Central memory CD4-positive, alpha-beta T cell (primary cell): Measurements from ENCODE around the gene ARHGEF33.

Experiments used
- DNase-seq: peaks from one replicate; pipeline ENCODE4 v3.0.0; 2022

The ARHGEF33 gene

DNA sequence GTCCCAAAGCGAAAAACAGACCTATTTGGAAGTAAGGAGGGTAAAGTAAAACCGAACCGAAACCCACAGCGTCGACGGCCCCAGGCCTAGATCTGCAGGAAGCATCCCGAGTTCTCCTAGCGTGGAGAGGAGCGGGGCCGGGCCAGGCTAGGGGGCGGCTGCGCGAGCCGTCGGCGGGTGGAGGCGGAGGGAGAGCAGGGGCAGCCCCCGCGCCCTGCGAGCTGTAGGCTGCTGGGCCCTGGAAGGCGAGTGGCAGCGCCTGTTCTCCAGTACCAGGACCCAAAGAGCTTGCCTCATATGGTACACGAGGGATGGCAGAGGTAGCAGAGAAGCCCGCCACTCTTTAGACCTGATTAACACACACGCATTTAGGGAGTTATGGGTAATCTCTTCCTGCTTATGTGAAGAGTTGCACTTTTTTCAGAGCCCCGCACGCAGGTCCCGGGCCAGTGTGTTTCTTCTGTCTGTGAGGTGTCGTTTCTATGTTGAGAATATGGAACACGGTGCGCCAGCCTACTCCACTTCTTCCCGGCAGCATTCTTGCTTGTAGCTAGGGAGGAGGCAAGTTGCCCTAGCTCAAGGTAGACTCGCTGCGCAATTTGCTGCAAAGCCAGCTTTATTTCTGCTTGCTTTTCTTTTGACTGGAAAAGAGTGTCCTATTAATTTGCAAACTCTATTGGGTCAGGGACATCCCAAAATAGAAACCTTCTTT lies 71.1 kb downstream of the ARHGEF33 start:
- DNase-seq, result no peak

DNA sequence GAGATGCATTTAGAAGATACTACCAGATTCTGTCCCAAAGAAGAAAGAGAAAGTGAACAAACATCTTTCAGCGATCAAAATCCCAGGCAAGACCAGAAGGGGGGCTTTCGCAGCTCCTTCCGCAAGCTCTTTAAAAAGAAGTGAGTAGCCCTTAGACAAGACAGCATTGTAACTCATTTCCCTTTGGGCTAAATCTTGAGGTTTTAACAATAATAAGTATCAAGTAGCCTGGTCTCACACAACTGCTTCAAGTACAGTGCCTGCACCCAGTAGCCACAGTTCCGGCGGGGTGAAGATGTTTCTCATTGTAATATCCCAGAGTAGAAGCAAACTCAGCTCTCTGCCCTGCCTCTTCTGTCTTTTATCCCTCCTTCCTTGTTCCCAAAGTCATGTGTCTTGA lies 76.3 kb downstream of the ARHGEF33 start:
- no peak for DNase-seq

DNA sequence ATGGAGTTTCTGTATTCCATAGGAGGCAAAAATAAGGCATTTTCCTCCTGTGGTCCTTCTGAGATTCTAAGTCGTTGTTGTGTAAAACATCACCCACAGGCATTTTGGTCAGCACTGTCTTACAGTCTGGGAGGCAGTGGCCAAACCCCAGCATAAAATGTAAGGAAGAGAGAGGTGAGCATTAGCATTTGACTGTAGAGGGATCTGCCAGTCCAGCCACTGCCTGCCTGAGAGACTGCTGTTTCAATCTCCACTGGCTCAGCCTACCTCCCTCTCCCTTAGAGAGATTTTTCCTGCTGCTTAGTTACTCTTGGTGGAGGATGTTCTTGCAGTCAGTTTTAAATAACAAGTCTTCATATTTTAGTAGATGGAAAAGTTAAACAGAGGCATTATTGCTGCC lies 77.0 kb downstream of the ARHGEF33 start:
- no peak for DNase-seq

DNA sequence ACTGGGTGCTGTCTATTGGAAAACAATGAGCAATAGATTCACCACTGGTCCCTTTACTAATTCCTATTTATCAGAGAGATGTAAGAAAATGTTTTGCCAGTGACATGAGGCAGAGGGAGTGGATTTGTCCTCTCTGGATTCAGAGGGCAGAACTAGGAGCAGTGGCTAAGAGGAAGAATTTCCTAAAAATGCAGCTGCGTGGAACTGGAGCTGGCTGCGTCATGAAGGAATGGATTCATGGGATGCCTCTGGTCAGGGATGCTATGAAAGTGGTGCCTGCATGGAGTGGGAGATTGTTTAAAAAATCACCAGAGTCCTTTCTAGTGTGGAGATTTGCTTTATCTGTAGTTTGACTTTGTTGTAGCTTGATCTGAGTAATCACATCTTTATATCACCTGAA lies 78.3 kb downstream of the ARHGEF33 start:
- no peak for DNase-seq

DNA sequence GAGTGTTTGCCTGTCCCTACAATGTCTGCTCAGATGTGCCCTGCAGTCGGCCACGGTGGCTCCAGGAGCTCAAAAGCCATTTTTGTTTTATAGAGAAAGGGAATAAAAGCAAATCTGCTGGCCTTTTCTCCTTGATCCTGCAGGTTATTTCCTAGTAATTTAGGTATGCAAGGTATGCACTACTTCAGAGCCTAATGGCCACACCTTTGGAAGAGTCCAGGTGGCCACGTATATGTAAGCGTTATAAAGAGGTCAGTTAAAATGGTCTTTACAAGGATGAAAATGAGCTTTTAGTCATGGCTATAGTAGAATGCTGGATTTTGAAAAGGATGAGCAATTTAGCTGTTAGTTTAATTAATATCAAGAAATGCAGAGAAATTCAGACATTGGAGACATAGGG lies 81.7 kb downstream of the ARHGEF33 start:
- DNase-seq, result no peak

DNA sequence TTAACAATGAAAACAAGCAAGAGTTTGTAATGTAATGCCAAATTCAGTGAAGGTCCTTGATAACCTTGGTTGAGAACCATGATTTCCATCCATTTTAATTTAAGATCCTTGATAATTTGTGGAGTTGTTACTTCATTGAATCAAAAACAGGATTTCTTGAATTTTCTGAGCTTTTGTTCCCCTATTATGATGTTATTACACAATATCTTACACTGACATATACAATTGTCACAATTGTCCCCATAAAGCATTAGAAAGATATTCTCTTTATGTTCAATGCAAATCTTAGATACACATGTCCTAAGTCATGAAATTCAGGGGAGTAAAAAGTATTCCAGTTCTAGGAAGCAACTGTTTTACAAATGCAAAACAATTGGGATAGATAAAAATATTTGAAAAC lies 83.6 kb downstream of the ARHGEF33 start:
- no peak for DNase-seq

DNA sequence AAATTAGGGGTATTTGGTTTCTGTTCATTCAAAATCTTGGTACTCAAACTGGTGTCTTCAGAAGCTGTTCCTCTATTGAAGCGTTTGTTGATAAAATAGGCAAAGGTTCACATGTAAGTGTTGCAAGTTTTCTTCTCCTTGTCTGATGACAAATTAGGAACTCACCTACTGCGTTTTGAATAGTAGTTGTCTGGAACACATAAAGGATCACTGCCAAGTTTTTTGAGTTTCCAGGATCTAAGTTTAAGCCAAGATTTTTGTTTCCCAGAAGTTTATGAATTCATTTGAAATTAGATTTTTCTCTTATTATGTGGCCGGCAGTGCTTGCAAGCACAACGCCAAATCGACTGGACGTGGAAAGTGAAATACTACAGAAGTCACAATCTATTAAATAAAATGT lies 85.4 kb downstream of the ARHGEF33 start:
- DNase-seq, result no peak

DNA sequence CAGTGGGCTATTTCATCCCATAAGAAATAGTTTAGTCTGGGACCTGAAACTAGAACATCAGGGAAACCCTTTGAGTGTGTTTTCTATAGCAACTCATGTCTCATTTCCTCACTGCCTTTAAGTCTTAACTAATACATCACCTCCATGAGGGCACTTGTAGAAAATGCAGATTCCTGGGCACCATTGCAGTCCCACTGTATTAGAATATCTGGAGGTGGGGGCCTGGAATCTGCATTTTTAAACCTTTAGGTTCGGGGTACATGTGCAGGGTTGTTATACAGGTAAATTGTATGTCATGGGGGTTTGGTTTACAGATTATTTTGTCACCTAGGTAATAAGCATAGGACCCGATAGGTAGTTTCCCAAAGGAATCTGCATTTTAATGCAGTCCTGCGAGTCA lies 87.4 kb downstream of the ARHGEF33 start:
- DNase-seq, result no peak

DNA sequence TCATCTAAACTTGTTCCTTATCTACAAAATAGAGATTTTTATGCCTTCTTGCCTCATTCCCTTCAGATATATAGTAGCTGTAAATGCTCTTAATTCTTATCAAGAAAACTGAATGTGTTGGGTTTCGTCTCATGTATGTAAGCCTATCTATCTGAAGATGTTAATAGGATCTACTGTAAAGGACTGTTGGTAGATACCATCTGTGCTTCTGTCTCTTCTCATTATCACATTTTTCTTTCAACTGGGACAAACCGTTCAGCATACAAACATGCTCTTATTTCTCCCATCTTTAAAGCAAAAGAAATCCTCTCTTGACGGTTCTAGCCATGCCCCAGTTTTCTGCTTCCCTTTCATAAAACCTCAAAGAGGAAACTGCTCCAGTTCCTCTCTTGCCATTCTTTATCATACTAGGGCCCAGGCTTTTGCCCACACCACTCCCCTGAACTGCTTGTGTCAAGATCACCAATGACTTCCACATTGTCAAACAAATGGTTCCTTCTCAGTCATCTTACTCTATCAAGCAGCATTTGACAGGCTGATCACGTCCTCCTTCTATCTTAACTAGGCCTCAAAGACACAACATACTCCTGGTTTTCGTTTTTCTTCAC lies 88.7 kb downstream of the ARHGEF33 start:
- DNase-seq, result no peak

DNA sequence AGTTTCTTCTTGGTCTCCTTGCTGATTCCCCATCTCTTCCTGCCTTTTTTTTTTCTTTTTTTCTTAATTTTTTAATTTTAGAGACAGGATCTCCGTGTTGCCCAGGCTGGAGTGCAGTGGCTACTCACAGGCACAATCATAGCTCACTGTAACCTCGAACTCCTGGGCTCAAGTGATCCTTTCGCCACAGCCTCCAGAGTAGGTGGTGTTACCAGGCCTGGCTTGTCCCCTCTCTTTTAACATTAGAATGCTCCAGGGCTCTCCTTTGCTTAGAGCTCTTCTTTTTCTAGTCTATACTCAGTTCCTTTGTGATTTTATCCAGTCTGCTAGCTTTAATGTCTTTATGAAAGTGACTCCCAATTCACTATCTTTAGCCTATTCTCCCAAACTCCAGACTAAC lies 89.2 kb downstream of the ARHGEF33 start:
- no peak for DNase-seq

DNA sequence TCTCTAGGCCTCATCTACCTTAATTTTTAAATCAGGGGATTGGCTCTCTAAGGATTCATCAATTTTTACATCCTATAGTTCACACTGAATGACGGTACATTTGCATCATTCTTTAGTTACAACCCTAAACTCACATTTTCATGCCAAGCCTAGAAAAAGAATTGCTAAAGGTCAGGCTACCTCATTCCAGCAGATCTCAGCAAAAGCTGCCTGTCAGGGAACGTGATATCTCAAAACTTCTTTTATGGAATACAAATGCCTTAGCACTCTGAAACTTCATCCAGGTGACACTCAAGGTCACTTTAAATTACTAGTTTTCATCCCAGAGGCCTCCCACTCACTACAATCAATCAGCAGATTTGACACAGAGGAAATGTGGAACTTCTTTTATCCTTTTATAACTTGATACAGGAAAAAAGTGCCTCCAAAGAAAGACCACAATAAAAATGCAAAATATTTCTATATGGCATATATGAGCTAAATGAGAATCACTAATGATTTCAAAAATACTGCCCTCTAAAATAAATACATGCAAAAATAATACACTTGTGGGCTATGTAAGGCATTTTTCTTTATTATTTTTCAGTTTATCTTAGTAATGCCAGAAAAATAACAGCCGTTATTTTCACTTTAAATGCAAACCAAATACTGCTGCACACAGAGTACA lies 91.5 kb downstream of the ARHGEF33 start:
- no peak for DNase-seq

DNA sequence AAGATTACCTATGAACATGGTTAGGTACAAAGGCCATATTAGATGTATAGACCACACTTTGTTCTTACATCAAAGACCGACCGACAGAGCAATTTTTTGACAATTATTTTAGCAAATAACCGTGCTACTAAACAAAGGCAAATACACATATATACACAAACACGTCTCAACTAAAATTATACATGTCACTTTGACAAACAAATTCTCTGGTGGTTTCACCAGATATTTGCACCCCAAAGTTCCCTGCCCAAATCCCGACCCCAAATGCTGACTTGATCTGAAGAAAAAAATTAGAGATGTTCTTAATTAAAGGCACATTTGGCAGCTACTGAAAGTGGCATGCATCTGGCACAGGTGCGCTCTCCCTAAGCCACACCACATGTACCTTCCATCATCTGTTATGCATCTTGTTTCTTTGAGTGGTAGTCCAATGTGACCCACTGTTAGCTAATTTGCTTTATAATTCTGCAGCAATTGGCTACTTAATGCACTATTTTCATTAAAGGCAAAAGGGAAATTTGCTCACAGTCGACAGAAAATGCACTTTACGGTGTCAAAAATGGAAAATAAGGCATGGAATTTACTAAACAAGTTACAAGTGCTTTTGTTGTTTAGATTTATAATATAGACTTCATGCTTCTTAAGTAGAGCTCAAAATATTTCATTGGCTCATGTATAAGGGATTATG lies 92.1 kb downstream of the ARHGEF33 start:
- no peak for DNase-seq

DNA sequence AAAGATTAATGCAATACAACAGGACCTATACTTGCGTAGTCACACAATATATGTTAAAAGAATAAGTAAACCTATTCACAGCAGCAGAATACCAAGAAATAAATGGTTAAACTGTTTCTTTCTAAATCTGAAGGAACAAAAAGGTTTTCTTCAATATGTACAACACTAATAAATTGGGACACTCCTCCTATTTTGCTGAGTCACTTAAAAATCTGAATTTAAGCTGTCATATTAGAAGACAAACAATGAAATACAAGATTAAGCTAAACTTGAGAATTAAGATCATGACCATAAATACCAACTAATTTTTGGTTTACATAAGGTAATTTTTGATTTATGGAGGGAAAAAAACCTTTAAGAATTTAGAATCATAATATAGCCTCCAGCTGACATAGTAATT lies 92.8 kb downstream of the ARHGEF33 start:
- no peak for DNase-seq

DNA sequence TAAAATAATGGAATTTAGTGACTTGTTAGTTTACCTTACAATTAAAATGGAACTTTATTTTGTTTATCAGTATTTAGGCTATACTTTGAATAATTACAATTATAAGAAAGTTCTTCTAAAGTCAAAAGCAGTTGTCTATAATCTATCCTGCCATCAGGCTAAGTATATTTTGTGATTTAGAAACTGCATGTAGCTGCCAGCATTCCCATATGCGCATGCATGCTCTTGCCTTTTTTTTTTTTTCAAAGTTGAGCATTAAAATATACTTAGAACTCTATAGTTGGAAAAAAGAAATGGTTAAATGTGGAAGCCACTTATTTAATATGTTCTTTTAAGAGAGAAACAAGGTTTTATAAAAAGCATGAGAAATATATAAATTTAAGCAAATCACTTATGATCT lies 99.0 kb downstream of the ARHGEF33 start:
- no peak for DNase-seq

DNA sequence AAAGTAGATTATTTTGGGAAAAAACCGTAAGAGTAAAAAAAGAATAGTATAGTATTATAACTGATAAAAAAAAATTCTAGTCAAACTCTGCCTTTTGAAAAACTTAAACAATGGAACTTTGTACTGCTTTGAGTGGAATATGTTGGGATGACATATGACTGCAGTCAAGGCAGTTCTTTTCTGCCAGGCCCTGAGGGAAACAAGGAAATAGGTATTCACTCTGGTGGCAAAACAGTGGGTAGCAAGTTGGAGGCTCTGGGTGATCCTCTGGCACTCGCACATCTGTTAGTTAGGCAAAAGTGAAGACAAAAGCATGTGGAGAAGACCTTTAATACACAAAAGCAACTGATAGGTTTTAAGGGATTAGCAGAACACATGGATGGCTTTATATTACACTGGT lies 102.2 kb downstream of the ARHGEF33 start:
- DNase-seq, result no peak

DNA sequence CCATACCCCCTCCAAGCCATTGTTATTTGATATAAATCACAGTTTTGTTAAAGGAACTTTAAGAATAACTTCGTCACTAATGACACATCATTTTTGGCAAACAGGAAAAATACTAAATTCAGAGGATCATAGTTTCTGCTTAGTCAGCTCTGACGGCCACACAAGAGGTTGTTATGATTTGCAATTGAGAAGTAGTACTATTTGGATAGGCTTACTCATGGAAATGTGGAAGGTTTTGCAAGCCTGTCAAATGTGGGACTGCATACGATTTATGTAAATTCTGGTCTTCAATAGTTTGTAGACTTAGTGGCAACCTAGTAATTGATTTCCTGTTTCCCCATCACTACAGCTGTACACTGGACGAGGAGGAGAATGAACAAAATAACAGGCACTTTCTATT lies 108.1 kb downstream of the ARHGEF33 start:
- no peak for DNase-seq

DNA sequence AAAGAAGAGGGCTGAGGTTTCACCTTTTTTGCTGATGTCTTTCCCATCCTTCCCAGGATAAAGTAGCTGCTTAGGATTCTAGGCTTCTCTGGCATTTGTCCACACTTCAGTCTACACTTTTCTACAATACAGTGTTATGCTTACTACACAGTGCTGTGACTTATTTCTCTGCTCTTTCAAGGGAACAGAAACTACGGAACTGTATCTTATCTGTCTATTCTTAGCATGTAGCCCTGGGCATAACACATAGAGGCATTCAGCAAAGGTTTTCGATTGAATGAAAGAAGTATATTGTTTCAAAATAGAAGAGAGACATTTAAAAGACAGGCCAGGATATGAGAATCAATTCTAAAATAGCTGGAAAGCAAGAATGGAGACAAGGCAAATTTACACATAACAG lies 110.9 kb downstream of the ARHGEF33 start:
- DNase-seq, result no peak

DNA sequence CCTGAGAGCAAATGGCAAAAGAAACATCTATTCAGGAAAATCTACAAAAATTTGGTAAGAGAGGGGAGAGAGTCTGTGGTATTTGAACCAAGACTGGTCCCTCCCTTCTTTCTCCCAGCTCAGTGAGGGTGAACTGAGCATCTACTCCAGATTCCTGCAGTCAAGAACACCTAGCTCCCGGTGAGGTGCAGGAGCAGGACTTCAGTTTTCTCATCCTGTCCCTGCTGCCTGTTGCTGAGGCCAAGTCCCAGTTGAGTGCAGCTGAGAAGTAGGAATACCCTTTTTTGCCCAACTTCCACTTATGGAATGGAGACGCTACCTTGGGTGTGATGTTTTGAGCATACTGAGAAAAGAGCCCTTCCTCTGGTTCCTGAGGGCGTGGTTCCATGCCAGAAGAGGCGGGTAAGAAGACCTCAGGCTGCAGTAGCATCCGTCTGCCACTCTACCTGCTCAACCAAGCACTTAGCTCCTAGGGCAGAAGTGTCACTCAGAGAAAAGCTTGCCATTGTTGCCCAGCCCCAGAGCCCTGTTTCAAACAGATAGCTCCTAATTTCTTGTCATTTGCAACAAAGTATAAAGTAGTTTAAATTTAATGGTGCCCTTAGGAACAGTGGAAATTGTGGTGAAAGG lies 118.3 kb downstream of the ARHGEF33 start:
- DNase-seq, result no peak

DNA sequence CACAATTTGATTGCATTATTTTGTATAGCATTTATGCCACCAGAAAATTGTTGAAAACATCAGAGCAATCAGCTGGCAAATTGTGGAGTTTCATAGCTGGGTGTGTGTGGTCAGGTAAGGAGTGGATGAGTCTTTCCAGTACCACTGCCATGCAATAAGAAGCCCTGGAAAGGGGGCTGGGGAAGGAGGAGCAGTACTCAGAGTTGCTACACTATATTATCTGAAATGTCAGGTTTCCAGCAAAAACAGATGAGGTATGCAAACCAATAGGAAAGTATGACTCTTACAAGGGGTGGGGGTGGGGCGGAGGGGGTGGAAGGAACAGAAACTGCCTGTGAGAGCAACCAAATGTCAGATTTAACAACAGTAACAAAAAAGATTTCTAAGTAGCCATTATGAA lies 119.0 kb downstream of the ARHGEF33 start:
- DNase-seq, result no peak

DNA sequence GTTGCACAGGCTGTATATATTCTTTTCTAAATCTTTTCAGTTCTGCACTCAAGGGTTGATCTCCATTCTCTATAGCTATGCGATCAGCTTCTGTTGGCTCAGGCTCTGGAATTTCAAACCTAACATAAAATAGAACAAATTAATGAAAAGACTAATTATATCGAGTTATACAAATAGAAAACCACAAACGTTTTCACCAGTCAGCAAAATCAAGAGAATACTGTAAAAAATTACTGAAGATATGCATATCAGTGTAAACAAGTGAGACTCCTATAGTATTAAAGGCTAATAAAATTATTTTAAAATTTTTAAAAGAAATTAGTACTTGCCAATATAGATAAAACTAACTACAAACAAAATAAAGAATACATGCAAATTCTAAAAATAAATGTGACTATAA lies 124.2 kb downstream of the ARHGEF33 start:
- DNase-seq, result no peak

DNA sequence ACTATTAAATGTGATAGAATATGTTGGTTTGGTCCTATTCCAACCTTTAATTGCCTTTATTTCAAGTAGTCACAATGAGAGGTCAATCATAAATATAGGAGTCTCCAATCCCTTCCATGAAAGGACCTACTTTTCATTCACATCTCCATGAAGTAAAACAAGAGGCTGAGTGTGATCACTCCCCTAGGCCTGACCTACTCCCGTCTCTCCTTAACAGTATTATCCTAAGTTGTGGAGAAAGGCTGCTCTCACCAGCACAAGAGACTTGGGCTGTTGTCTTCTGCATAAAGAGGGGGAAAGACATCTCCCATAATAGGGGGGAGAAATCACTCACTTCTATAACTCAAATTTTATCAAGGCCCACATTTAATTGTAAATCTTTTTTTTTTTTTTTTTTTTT lies 125.7 kb downstream of the ARHGEF33 start:
- no peak for DNase-seq

DNA sequence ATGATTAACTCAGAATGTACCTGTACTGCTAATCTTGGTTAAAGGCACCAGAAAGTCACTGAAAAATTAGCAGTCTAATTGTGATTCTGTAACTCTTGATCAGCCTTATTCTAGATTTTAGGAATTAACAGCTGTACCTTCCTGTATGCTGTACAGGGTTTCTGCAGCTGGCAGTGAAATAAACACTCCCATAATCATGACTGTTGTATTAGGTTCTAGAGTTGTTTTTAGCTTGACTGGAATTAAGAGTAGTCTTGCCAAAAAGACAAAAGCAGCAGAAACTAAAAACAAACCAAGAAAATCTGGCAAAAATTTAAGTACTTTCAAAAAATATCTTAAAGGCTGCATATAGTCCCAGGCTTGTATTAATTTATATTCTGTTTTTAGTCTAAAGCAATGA lies 127.7 kb downstream of the ARHGEF33 start:
- no peak for DNase-seq

DNA sequence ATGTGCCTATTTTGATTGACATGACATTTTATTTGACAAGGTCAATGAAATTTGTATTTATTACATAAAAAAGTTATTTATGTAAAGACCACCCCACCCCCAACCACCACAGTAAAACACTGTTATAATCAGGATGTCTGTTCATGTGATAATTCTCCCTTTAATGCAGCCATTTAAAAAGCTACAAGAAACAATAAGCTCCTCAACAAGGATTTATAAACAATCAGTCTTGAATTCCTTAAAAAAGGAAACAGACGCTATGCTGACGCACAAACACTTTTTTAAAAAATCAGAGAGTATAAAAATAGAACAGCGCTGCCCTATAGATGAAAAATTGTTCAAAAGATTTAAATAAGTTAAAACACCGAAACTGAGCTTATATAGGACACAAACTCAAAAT lies 129.0 kb downstream of the ARHGEF33 start:
- DNase-seq, result no peak
